ENCODE data around the gene LNX2.

- TF ChIP-seq CTCF (IDR thresholded peaks at IDR 0.05; ENCODE audit: insufficient read depth, low read length, poor library complexity, severe bottlenecking), result no peak
- TF ChIP-seq EZH2phosphoT487 (conservative IDR thresholded peaks at IDR 0.05; ENCODE audit: low read length), result no peak
Observed at GRCh38 chr13:27593267-27593666, 27.1 kb downstream of the LNX2 start.
